OCI-LY3 (cell line): ENCODE results near the gene FFAR2.

Source experiments
- H2AFZ ChIP-seq: fragments of 200-600, 300-600 bp; shearing (Covaris generic); 2 replicates; pipeline ENCODE4 v1.6.0; 2014; ENCODE audit warnings: antibody characterized with exemption, low read depth, low read length
- H3K27ac ChIP-seq: fragments of 200-600, 300-600 bp; sonication (generic); 2 replicates; pipeline ENCODE4 v1.5.1; 2014; ENCODE audit warnings: mild to moderate bottlenecking, low read length, moderate library complexity, mixed read lengths
- H3K27me3 ChIP-seq: fragments of 200-600, 300-600 bp; sonication (generic); 2 replicates; pipeline ENCODE4 v1.6.1; 2014; ENCODE audit warnings: low read depth, low read length, mixed read lengths
- H3K36me3 ChIP-seq: fragments of 200-600, 300-600 bp; sonication (generic); replicated peaks from 2 replicates; pipeline ENCODE3; 2014; ENCODE audit warnings: low read depth, low read length, mixed read lengths
- H3K4me1 ChIP-seq: fragments of 300-600, 200-600 bp; sonication (generic); 2 replicates; pipeline ENCODE4 v1.6.1; 2014; ENCODE audit warnings: low read length, mixed read lengths
- H3K4me2 ChIP-seq: fragments of 200-600, 300-600 bp; sonication (generic); 2 replicates; pipeline ENCODE4 v1.6.1; 2014; ENCODE audit warnings: low read length, mixed read lengths
- H3K4me3 ChIP-seq: fragments of 300-600, 200-600 bp; sonication (generic); 2 replicates; pipeline ENCODE4 v1.5.1; 2014; ENCODE audit warnings: antibody characterized with exemption, mild to moderate bottlenecking, low read length, moderate library complexity
- H3K79me2 ChIP-seq: fragments of 300-600, 200-600 bp; shearing (Covaris generic); 2 replicates; pipeline ENCODE4 v1.6.1; 2014; ENCODE audit warnings: mild to moderate bottlenecking, low read length, mixed read lengths
- H3K9ac ChIP-seq: fragments of 300-600, 200-600 bp; shearing (Covaris generic); 2 replicates; pipeline ENCODE4 v1.6.0; 2014; ENCODE audit warnings: mild to moderate bottlenecking, low read length, moderate library complexity
- H3K9me3 ChIP-seq: fragments of 200-600, 300-600 bp; shearing (Covaris generic); 2 replicates; pipeline ENCODE4 v1.6.1; 2014; ENCODE audit warnings: low read length, mixed read lengths; ENCODE audit not compliant: insufficient read depth
- H4K20me1 ChIP-seq: fragments of 200-600, 300-600 bp; sonication (generic); 2 replicates; pipeline ENCODE4 v1.6.1; 2016; ENCODE audit warnings: low read length, mixed read lengths; ENCODE audit not compliant: insufficient read depth
- EZH2phosphoT487 ChIP-seq: fragments of 200-600 bp; shearing (Covaris generic); IDR thresholded peaks from 2 replicates; pipeline ENCODE4 v1.6.1; 2018; ENCODE audit warnings: antibody characterized with exemption, mixed run types, low read depth
- TF ChIP-seq, protein P1 (sequence below): fragments of 200-600, 300-600 bp; sonication (generic); IDR thresholded peaks from 2 replicates; pipeline ENCODE4 v1.5.1; 2014; ENCODE audit warnings: antibody characterized with exemption, low read length, low read depth

The FFAR2 gene

DNA sequence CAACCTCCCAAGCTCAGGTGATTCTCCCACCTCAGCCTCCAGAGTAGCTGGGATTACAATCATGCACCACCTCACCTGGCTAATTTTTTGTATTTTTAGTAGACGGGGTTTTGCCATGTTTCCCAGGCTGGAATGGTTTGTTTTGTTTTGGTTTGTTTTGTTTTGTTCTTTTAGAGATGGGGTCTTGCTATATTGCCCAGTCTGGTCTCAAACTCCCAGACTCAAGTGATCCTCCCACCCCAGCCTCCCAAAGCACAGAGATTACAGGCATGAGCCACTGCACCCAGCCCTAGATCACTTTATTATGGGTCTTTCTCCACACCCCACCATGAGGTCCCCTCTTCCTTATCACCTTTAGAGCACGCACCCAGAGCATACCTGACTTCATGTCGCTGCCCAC, 50.2 kb downstream of the FFAR2 start:
- Histone ChIP-seq H3K36me3 (no peaks in the 10 kb centered on the region), H3K27ac (no peak overlapping the region), H3K4me3 (no peak overlapping the region), H3K27me3 (peaks cover 51% of the 10 kb centered on the region), H3K79me2 (no peaks in the 10 kb centered on the region), H3K4me2 (no peak overlapping the region), H3K4me1 (peaks cover 5% of the 10 kb centered on the region; the same call in 1 of the 2 replicates), H3K9ac (no peak overlapping the region), H4K20me1 (no peaks in the 10 kb centered on the region), H2AFZ (no peak overlapping the region), H3K9me3 (no peaks in the 10 kb centered on the region)
- TF ChIP-seq, protein P1, sequence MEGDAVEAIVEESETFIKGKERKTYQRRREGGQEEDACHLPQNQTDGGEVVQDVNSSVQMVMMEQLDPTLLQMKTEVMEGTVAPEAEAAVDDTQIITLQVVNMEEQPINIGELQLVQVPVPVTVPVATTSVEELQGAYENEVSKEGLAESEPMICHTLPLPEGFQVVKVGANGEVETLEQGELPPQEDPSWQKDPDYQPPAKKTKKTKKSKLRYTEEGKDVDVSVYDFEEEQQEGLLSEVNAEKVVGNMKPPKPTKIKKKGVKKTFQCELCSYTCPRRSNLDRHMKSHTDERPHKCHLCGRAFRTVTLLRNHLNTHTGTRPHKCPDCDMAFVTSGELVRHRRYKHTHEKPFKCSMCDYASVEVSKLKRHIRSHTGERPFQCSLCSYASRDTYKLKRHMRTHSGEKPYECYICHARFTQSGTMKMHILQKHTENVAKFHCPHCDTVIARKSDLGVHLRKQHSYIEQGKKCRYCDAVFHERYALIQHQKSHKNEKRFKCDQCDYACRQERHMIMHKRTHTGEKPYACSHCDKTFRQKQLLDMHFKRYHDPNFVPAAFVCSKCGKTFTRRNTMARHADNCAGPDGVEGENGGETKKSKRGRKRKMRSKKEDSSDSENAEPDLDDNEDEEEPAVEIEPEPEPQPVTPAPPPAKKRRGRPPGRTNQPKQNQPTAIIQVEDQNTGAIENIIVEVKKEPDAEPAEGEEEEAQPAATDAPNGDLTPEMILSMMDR: no peak
- TF ChIP-seq EZH2phosphoT487: no peak

DNA sequence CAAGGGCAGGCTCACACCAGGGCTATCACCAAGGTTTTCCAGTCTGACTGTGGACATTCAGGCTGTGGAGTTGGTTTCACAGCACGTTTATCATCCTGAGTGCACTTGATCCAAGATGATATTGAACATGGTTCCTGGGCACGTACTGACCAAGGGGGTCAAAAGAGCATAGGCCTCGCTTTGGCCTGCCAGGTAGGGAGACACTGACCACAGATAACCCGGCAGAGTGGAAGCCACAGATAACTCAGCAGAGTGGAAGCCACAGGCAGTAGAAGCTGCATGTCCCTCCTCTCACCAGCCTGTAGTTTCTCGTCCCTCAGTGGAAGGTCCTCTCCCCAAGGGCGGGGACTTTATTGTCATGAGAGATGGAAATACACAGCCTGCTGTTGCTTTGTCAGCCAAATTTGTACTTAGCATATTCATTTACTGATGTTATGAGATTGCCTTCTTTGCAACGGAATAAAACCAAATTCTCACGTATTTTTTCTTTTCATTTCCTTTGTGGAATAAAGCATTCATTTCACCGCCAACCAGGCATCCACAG, 51.0 kb downstream of the FFAR2 start:
- Histone ChIP-seq H3K9me3 (no peaks in the 10 kb centered on the region), H3K27me3 (peaks cover 54% of the 10 kb centered on the region), H3K9ac (no peak overlapping the region), H4K20me1 (no peaks in the 10 kb centered on the region), H3K4me2 (no peak overlapping the region), H3K4me1 (peaks cover 5% of the 10 kb centered on the region; the same call in 1 of the 2 replicates), H3K4me3 (no peak overlapping the region), H2AFZ (no peak overlapping the region), H3K79me2 (no peaks in the 10 kb centered on the region), H3K27ac (no peak overlapping the region), H3K36me3 (no peaks in the 10 kb centered on the region)
- TF ChIP-seq, protein P1: no peak
- no peak for TF ChIP-seq EZH2phosphoT487

DNA sequence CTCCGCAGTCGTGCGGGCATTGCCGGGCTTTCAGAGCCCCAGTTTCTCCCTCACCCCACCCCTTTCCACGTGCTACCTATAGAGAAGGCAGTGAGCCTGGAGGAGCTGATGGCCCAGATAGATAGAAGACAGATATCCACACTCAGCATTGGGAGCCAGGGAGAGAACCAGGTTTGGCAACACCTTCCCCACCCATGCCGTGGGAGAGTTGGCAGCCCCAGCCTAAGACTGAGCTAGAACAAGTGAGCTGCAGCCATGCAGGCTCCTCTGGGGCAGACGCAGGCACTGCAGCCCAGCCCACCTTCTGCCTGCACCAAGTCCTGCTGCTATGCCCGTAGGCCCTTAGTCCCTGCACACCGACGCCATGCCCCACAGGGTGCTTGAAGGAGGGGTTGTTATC, 52.6 kb downstream of the FFAR2 start:
- H3K4me3 ChIP-seq: no peak overlapping the region
- no peaks in the 10 kb centered on the region for H3K79me2 ChIP-seq
- no peaks in the 10 kb centered on the region for H4K20me1 ChIP-seq
- no peak overlapping the region for H2AFZ ChIP-seq
- H3K9ac ChIP-seq: no peak overlapping the region
- TF ChIP-seq EZH2phosphoT487: no peak
- H3K4me2 ChIP-seq: no peak overlapping the region
- no peaks in the 10 kb centered on the region for H3K4me1 ChIP-seq
- H3K27me3 ChIP-seq: peaks cover 62% of the 10 kb centered on the region
- no peaks in the 10 kb centered on the region for H3K9me3 ChIP-seq
- H3K36me3 ChIP-seq: no peaks in the 10 kb centered on the region
- no peak overlapping the region for H3K27ac ChIP-seq
